ENCODE results near the gene PNMT. TPM values are rescaled to one million over a fixed set of nuclear protein-coding genes. Genes with fewer than 3 reads are reported as not detected.

The PNMT gene
- total and polyA plus RNA-seq, 2 of the 13 experiments (the other 11 are each of a cell fraction or from before 2014, with no cell fraction given) = 0.25 TPM; not detected in 1

GRCh38 chr17:39636927-39637736, 31.1 kb upstream of the PNMT start, which contains the start of gene STARD3 (continued):
- peak; percentile 87; the same call in 1 of the 2 replicates for TF ChIP-seq POGK (CRISPR knock-in tag; conservative IDR thresholded peaks at IDR 0.05)
- no peak for TF ChIP-seq KLF13 (CRISPR knock-in tag; IDR thresholded peaks at IDR 0.05)
- peak; percentile 29; the same call in 1 of the 2 replicates for TF ChIP-seq NFAT5 (CRISPR knock-in tag; IDR thresholded peaks at IDR 0.05)
- TF ChIP-seq TOPORS (CRISPR knock-in tag; IDR thresholded peaks at IDR 0.05) = no peak
- TF ChIP-seq E2F5 (CRISPR knock-in tag; conservative IDR thresholded peaks at IDR 0.05) = 0 out of 2 replicates have a peak, but pooled peaks have one; percentile 21
- TF ChIP-seq SKI (IDR thresholded peaks at IDR 0.05; ENCODE audit: partially characterized antibody) = peak; percentile 22
- peak; percentile 64; the same call in 1 of the 2 replicates for TF ChIP-seq HIVEP1 (CRISPR knock-in tag; IDR thresholded peaks at IDR 0.05)
- TF ChIP-seq PRPF4 (IDR thresholded peaks at IDR 0.05; ENCODE audit: low read depth, low read length, poor library complexity, severe bottlenecking) = no peak
- 0 out of 2 replicates have a peak, but pooled peaks have one; percentile 20 for TF ChIP-seq ZNF576 (CRISPR knock-in tag; IDR thresholded peaks at IDR 0.05)
- peak; percentile 87; the same call in 1 of the 2 replicates for TF ChIP-seq ZNF816 (CRISPR knock-in tag; IDR thresholded peaks at IDR 0.05; ENCODE audit: borderline replicate concordance)
- TF ChIP-seq KLF15 (CRISPR knock-in tag; IDR thresholded peaks at IDR 0.05; ENCODE audit: borderline replicate concordance) = no peak
- peak; percentile 87 for TF ChIP-seq HOXA3 (CRISPR knock-in tag; IDR thresholded peaks at IDR 0.05)
- TF ChIP-seq ZNF557 (CRISPR knock-in tag; IDR thresholded peaks at IDR 0.05) = no peak
- peak; percentile 14; the same call in 1 of the 2 replicates for TF ChIP-seq NCOA2 (CRISPR knock-in tag; IDR thresholded peaks at IDR 0.05)
- peak; percentile 81; the same call in 1 of the 2 replicates for TF ChIP-seq ELF3 (CRISPR knock-in tag; IDR thresholded peaks at IDR 0.05)
- no peak; the same call in 1 of the 2 replicates for TF ChIP-seq PREB (CRISPR knock-in tag; IDR thresholded peaks at IDR 0.05)
- TF ChIP-seq HCFC1 (IDR thresholded peaks at IDR 0.05; ENCODE audit: low read depth, low read length) = peak; percentile 57; the same call in 1 of the 2 replicates
